Gastroesophageal sphincter (tissue), 4 donors: ENCODE results near the gene PELI1. TPM values are rescaled to one million over a fixed set of nuclear protein-coding genes. Genes with fewer than 3 reads are reported as not detected.

Source experiments
- ATAC-seq: fragments of 150-250 bp; one replicate; pipeline ENCODE4 v1.9.1; 2016; ENCODE audit warnings: mild to moderate bottlenecking, moderate library complexity
- H3K27ac ChIP-seq, 4 donors: fragments of 200-600 bp; sonication (generic) in 3 of 4; 1 replicate in 3 of 4; 2 replicates in 1 of 4; pipeline ENCODE4 v1.5.1; 2016 to 2019
- H3K27me3 ChIP-seq: fragments of 200-600 bp; sonication (generic); one replicate; pipeline ENCODE4 v1.5.1; 2019
- H3K36me3 ChIP-seq, 2 donors: fragments of 200-600 bp; sonication (generic); one replicate each; pipeline ENCODE4 v1.5.1; 2019; ENCODE audit warnings: control low read depth in 1 of 2
- H3K4me1 ChIP-seq, 3 donors: fragments of 200-600 bp; sonication (generic); 1 replicate in 2 of 3; 2 replicates in 1 of 3; pipeline ENCODE4 v1.5.1; 2016 to 2019; ENCODE audit warnings: control low read depth in 2 of 3
- H3K4me3 ChIP-seq, 2 donors: fragments of 200-600 bp; sonication (generic); one replicate each; pipeline ENCODE4 v1.5.1; 2019; ENCODE audit warnings: mild to moderate bottlenecking in 1 of 2, moderate library complexity in 1 of 2
- H3K9me3 ChIP-seq, 3 donors: fragments of 200-600 bp; sonication (generic); one replicate each; pipeline ENCODE4 v1.5.1; 2017 to 2019; ENCODE audit warnings: control low read depth in 2 of 3
- CTCF ChIP-seq, 4 experiments: fragments of 200-600 bp in 2 of 4; fragments of 450-650 bp in 2 of 4; sonication (generic) in 1 of 4; IDR thresholded peaks; one replicate each; pipeline ENCODE4 v1.5.1; 2017 to 2019; ENCODE audit warnings: antibody characterized with exemption in 4 of 4, mild to moderate bottlenecking in 2 of 4, moderate library complexity in 2 of 4
- EP300 ChIP-seq: sonication (generic); formaldehyde crosslinking; IDR thresholded peaks from one replicate; pipeline ENCODE4 v1.6.1; 2017; ENCODE audit warnings: antibody characterized with exemption, mild to moderate bottlenecking
- POLR2A ChIP-seq, 2 donors: fragments of 450-650 bp; IDR thresholded peaks; one replicate each; pipeline ENCODE4 v1.6.1; 2017; ENCODE audit warnings: antibody characterized with exemption in 2 of 2, mild to moderate bottlenecking in 2 of 2, moderate library complexity in 1 of 2
- POLR2AphosphoS5 ChIP-seq: sonication (generic); formaldehyde crosslinking; IDR thresholded peaks from one replicate; pipeline ENCODE4 v1.6.1; 2017; ENCODE audit warnings: antibody characterized with exemption
- WGBS, 2 donors: methylation state at CpG; one replicate each; pipeline ENCODE4 v1.1.5; 2018; ENCODE audit warnings: low coverage in 1 of 2; 5-methylcytosine and 5-hydroxymethylcytosine counted together
- total RNA-seq, 4 donors: library from RNA; depleted of rRNA; stranded (reverse); fragments of >200 nt; gene quantifications; one replicate each; pipeline ENCODE4 v1.1.0, GENCODE V29; 2016

PELI1 gene
- total RNA-seq, 4 donors from 2014 or later: 13.1 to 22.4 (median 20.5) TPM

- H3K36me3 ChIP-seq: no peaks in the 10 kb centered on the region
- H3K27ac ChIP-seq: no peak overlapping the region
- H3K4me1 ChIP-seq: no peaks in the 10 kb centered on the region
- no peaks in the 10 kb centered on the region for H3K9me3 ChIP-seq
- no peak for TF ChIP-seq POLR2A (IDR thresholded peaks at IDR 0.05)
- TF ChIP-seq CTCF (IDR thresholded peaks at IDR 0.05): no peak
- TF ChIP-seq EP300: no peak
- no peak for TF ChIP-seq POLR2AphosphoS5
- H3K27me3 ChIP-seq: no peaks in the 10 kb centered on the region
- no peak overlapping the region for H3K4me3 ChIP-seq
- ATAC-seq: no peak
Measured at GRCh38 chr2:64168201-64168600, 24.0 kb upstream of the PELI1 start.

GRCh38 chr2:64166637-64167420 is 22.6 kb upstream of the PELI1 start:
- TF ChIP-seq EP300: no peak
- no peak for TF ChIP-seq POLR2A (IDR thresholded peaks at IDR 0.05)
- no peak for TF ChIP-seq CTCF (IDR thresholded peaks at IDR 0.05)
- no peak for TF ChIP-seq POLR2AphosphoS5
- Histone ChIP-seq H3K27me3 (no peaks in the 10 kb centered on the region), H3K36me3 (no peaks in the 10 kb centered on the region), H3K9me3 (no peaks in the 10 kb centered on the region), H3K4me1 (no peaks in the 10 kb centered on the region), H3K4me3 (no peak overlapping the region), H3K27ac (no peak overlapping the region)
- WGBS, 2 donors: 91 to 95% methylated on average over 4 of the region's 4 CpGs
- no peak for ATAC-seq

- H3K4me1 ChIP-seq: no peaks in the 10 kb centered on the region
- ATAC-seq: no peak
- no peak for TF ChIP-seq POLR2AphosphoS5
- TF ChIP-seq CTCF (IDR thresholded peaks at IDR 0.05): no peak
- TF ChIP-seq EP300: no peak
- TF ChIP-seq POLR2A (IDR thresholded peaks at IDR 0.05): no peak
- H3K36me3 ChIP-seq: no peaks in the 10 kb centered on the region
- WGBS, 2 donors: 72 to 84% methylated on average over 2 of the region's 2 CpGs
- H3K9me3 ChIP-seq: no peaks in the 10 kb centered on the region
- H3K27ac ChIP-seq: no peak overlapping the region
- no peaks in the 10 kb centered on the region for H3K27me3 ChIP-seq
- no peak overlapping the region for H3K4me3 ChIP-seq
Measured at GRCh38 chr2:64166212-64166611, 22.0 kb upstream of the PELI1 start.

GRCh38 chr2:64165706-64166105 is 21.5 kb upstream of the PELI1 start:
- 64 to 100% methylated on average over 1 of the region's 1 CpG for WGBS, 2 donors
- Histone ChIP-seq H3K9me3 (no peaks in the 10 kb centered on the region), H3K4me1 (no peaks in the 10 kb centered on the region), H3K27me3 (no peaks in the 10 kb centered on the region), H3K4me3 (no peak overlapping the region), H3K36me3 (no peaks in the 10 kb centered on the region), H3K27ac (no peak overlapping the region)
- no peak for TF ChIP-seq EP300
- ATAC-seq: no peak

GRCh38 chr2:64164629-64165028 is 20.4 kb upstream of the PELI1 start:
- no peaks in the 10 kb centered on the region for H3K36me3 ChIP-seq
- H3K27me3 ChIP-seq: no peaks in the 10 kb centered on the region
- no peak overlapping the region for H3K27ac ChIP-seq
- no peak overlapping the region for H3K4me3 ChIP-seq
- TF ChIP-seq CTCF (IDR thresholded peaks at IDR 0.05) (no peak), POLR2AphosphoS5 (no peak)
- ATAC-seq: no peak
- H3K9me3 ChIP-seq: no peaks in the 10 kb centered on the region
- WGBS, 2 donors: 83 to 100% methylated on average over 1 of the region's 1 CpG
- H3K4me1 ChIP-seq: no peaks in the 10 kb centered on the region
